SIG-M5 treated with dmso at 0.1 percent for 504 hours (cell line): ENCODE results near the gene ZSWIM3.

Source experiments
- DNase-seq: peaks from one replicate; lab custom pipeline; 2025; ENCODE audit not compliant: unreplicated experiment; lab: John Stamatoyannopoulos, UW

Gene ZSWIM3

DNA sequence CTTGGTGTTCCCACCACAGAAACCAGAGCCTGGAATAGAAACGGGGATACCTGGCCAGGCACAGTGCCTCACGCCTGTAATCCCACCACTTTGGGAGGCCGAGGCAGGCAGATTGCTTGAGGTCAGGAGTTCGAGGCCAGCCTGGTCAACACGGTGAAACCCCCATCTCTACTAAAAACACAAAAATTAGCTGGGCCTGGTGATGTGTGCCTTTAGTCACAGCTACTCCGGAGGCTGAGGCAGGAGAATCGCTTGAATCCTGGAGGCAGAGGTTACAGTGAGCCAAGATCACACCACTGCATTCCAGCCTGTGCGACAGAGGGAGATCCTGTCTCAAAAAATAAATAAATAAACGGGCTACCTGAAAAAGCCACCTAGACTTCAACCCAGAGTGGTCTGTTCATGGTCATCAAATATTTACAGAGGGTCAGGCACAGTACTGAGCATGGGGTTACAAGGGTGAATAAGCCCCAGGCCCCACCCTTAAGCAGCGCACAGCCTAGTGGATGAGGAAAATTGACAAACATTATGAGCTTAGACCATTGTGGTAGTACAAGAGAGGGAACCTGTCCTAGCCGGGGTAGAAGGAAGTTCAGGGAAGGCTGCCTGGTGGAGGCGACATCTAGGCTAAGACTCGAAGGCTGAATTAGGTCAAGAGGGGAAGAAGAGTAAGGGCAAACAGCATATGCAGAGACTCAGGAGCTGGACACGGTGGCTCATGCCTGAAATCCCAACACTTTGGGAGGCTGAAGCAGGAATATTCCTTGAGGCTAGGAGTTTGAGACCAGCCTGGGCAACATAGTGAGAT, 69.9 kb downstream of the ZSWIM3 start:
- no peak for DNase-seq
